GM12874 (cell line): ENCODE results near the gene BAIAP3.

ENCODE experiments used
- TF ChIP-seq, protein P1 (sequence below): IDR thresholded peaks from 2 replicates; pipeline ENCODE4 v1.5.1; 2011; ENCODE audit warnings: low read depth, mild to moderate bottlenecking, control low read depth, low read length, moderate library complexity; ENCODE audit not compliant: insufficient read depth

BAIAP3 gene

DNA sequence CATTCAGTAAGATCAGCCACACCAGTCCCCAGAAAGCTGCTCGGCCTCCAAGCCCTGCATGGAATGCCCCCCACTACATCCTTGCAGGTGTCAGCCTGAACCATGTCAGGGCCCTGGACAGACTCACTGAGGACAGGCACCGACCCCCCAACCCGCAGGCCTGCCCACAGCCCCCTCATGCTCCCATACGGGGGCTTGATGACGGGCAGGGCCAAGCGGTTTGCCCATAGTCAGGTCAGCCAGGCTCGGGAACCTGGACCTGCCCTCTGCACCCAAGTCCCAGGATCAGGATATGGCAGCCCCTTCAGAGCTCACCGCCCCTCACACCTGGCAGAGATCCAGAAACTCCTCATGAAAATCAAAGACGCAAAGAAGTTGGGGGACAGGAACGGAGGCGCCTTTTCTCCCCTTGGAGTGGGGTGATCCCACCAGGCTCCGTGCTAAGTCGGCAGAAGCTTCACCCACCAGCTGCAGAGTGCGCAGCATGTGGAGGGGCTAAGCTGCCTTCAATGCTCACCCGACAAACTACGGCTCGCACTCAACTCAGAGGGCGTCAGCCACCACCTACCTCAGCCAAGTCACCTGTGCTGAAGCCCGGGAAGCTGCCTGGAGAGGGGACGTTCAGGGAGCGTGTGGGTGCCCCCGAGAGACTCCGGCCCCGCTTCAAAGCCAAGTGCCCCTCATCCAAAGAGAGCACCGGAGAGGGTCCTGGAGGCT is 44.8 kb downstream of the BAIAP3 start:
- TF ChIP-seq, protein P1, sequence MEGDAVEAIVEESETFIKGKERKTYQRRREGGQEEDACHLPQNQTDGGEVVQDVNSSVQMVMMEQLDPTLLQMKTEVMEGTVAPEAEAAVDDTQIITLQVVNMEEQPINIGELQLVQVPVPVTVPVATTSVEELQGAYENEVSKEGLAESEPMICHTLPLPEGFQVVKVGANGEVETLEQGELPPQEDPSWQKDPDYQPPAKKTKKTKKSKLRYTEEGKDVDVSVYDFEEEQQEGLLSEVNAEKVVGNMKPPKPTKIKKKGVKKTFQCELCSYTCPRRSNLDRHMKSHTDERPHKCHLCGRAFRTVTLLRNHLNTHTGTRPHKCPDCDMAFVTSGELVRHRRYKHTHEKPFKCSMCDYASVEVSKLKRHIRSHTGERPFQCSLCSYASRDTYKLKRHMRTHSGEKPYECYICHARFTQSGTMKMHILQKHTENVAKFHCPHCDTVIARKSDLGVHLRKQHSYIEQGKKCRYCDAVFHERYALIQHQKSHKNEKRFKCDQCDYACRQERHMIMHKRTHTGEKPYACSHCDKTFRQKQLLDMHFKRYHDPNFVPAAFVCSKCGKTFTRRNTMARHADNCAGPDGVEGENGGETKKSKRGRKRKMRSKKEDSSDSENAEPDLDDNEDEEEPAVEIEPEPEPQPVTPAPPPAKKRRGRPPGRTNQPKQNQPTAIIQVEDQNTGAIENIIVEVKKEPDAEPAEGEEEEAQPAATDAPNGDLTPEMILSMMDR, result no peak

DNA sequence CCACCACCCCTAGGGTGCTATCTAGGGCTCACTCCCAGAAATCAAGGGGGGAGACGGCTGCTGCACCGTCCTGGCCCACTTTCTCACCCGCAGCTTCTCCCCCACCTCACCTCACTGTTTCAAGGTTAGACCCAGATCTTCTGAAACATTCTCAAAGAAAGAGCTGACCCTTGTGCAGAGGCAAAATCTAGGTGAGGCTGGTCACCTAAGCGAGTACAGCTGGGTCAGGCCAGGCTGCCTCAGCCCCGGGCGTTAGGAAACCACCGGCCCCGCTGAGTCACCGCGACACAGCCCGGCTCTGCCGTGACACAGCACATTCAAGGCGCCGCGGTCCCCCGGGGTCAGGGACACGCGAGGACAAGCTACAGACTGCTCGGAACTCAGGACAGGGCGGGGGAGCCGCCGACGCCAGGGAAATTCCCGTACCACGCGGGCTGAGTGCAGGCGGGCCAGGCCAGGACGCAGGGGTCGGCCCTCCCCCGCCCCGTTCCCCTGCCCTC is 45.4 kb downstream of the BAIAP3 start:
- TF ChIP-seq, protein P1, result no peak

DNA sequence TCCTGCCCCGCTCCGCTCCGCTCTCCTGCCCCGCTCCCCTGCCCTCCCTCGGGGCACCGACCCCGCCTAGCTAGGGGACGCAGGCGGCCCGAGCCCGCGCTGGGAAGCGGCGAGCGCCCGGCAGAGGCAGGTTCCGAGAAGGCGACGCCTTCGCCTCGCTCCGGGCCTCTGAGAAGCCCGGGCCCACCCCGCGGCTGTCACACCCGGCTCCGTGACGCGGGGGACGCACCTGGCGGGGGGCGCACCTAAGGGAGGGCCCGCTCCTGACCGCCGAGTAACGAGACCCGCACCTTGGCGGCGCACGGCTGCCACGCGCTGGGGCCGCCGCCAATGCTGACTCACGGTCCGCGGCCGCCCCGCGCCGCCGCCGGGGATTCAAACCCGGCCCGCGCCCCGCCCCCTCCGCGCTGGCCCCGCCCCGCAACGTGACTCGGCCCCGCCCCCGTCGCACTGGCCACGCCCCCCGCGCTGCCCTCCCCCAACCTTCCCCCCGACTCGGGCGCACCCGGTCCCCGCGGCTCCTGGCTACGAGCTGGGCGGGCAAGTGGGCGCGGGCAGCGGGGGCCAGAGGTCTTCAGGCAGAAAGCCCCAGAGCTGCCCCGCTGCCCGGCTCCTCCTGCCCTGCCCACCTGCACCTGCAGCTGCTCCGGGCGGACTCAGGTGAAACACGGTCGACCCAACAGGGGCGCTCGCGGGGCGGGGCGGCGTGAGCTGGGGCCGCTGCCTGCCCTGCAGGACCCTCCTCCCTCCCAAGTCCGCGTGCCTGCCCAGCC is 46.0 kb downstream of the BAIAP3 start:
- TF ChIP-seq, protein P1, result 0 out of 2 replicates have a peak, but pooled peaks have one; percentile 14

DNA sequence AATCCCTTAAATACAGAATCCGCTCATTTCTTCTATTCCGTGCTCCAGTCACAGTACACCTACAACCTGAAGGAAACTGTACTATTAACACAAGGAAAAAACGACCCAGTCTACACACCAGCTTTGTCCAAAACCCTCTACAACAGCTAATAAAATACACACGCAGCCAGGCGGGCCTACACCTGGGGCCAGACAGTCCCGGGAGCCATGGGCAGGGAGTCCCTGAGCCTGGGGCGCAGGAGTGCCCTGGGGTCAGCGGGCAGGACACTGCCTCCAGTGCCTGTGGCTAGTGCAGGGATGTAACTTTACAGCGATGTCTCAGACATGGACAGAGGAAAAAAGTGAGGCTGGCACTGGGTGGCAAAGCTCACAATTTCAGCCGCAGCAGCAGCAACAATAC is 46.8 kb downstream of the BAIAP3 start:
- TF ChIP-seq, protein P1, result no peak

DNA sequence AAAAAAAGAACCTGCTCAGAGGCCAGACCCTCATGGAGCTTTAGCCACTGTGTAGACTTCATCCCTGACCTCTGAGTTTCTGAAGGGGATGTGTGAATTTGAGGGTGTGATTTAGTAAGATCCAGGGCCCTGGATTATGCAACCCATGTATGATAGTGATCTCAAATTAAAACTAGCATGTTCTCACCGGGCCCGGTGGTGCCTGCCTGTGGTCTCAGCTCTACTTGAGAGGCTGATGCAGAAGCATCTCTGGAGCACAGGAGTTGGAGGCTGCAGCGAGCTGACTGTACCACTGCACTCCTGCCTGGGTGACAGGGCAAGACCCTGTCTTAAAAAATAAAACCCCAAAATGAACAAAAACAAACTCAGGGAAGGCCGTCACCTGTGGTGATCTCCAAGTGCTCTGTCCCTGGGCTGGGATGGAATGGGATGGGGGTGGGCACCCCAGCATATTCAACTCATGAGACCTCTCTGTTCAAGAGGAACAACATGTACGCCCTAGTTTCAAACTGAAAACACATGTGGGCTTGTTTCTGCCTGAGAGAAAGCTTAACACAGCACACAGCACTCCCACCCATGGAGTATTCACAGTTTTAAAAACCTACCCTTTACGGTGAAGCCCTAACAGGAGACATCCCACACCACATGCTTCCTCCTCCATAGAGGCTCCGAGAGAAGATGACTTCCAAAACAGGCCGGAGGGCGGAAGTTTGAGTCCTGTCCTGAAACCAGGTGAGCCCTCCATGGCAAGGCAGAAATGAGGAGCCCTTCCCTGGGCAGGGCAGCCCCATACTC is 48.4 kb downstream of the BAIAP3 start:
- TF ChIP-seq, protein P1, result no peak

DNA sequence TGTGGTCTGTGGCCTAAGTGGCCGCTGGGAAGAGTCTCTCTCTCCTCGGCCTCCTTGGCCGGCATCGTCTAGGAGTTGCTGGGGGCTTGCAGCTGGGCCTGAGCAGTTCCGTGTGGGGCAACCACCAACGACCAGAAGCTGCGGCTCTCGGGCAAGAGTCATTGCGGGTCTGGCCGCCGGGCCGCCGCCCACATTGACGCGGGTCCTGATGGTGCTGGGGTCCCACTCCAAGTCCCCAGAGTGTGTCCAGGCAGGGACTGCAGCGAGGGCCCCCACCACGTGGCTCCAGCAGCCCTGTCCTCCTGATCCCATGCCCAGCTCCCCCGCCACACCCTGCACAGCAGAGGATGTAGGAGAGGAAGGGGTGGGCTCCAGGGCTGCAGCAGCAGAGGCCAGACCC is 50.1 kb downstream of the BAIAP3 start:
- TF ChIP-seq, protein P1, result no peak

DNA sequence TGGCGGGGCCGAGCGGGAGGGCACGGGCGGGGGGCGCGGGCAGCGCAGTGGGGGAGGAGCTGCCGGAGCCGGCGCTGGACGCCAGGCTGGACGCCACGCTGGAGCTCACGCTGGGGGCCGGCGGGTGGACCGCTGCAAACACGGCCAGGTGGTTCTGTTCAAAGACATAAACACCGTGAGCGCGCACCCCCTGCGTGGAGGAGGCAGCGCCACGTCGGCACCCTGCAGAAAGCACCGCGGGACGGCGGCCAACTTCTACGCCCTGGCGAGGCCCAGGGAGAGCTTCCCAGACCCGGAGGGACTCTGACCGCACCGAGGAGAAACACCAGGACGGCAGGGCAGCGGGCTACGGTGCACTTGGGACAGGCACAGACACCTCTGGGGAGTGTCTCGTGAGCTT is 51.8 kb downstream of the BAIAP3 start:
- TF ChIP-seq, protein P1, result no peak
